Small intestine (tissue), 7 donors: Measurements from ENCODE around the gene ITIH4. TPM values are rescaled to one million over a fixed set of nuclear protein-coding genes. Genes with fewer than 3 reads are reported as not detected.

ENCODE experiments used
- DNase-seq, 2 donors: peaks; one replicate each; pipeline versions ENCODE4 v3.0.0 to v3.0.0-alpha.2; 2013
- FAIRE-seq: peaks from 2 replicates; lab custom pipeline; 2012; peaks lifted over from hg19 to GRCh38; lab: Jason Lieb, UNC
- H3K27ac ChIP-seq, 3 donors: one replicate each; pipeline ENCODE4 v1.5.1; 2013; ENCODE audit warnings: low read length in 2 of 3, mild to moderate bottlenecking in 2 of 3, control low read depth in 1 of 3, inconsistent platforms in 1 of 3, low read depth in 1 of 3, moderate library complexity in 1 of 3
- H3K27me3 ChIP-seq, 3 donors: one replicate each; pipeline ENCODE4 v1.6.1; 2013; ENCODE audit warnings: low read length in 3 of 3, inconsistent platforms in 1 of 3; ENCODE audit not compliant: control insufficient read depth in 3 of 3, insufficient read depth in 3 of 3
- H3K36me3 ChIP-seq, 3 donors: one replicate each; pipeline ENCODE4 v1.6.1; 2013; ENCODE audit warnings: low read length in 3 of 3, inconsistent platforms in 1 of 3, low read depth in 1 of 3, mild to moderate bottlenecking in 1 of 3, moderate library complexity in 1 of 3; ENCODE audit not compliant: control insufficient read depth in 3 of 3, insufficient read depth in 2 of 3
- H3K4me1 ChIP-seq, 3 donors: one replicate each; pipeline ENCODE4 v1.6.1; 2013; ENCODE audit warnings: low read length in 2 of 3, inconsistent platforms in 1 of 3, low read depth in 1 of 3, mild to moderate bottlenecking in 1 of 3, moderate library complexity in 1 of 3; ENCODE audit not compliant: control insufficient read depth in 3 of 3, insufficient read depth in 2 of 3
- H3K4me3 ChIP-seq, 3 donors: one replicate each; pipeline ENCODE4 v1.5.1; 2013; ENCODE audit warnings: low read length in 3 of 3, control low read depth in 1 of 3, inconsistent platforms in 1 of 3, low read depth in 1 of 3, mild to moderate bottlenecking in 1 of 3, moderate library complexity in 1 of 3
- H3K9me3 ChIP-seq, 2 donors: one replicate each; pipeline ENCODE4 v1.6.1; 2013; ENCODE audit warnings: low read depth in 1 of 2, low read length in 1 of 2; ENCODE audit not compliant: control insufficient read depth in 2 of 2, insufficient read depth in 1 of 2
- WGBS, 3 donors: extraction: QIAGEN DNeasy Blood & Tissue Kit; methylation state at CpG; one replicate each; pipeline ENCODE4 v1.1.7; 2013; 5-methylcytosine and 5-hydroxymethylcytosine counted together
- polyA plus RNA-seq, 4 donors: library from polyadenylated mRNA; stranded (reverse) in 3 of 4; unstranded in 1 of 4; fragments of 200-250 nt in 3 of 4; fragments of 120-200 nt in 1 of 4; gene quantifications; one replicate each; pipeline versions ENCODE4 v1.2.1 to v1.2.3, GENCODE V29; 2013
- donor health status: healthy with polysubstance abuse.
- donor health status: control.
- donor health status: control.
- donor health status: Bipolar disorder and iron deficiency.
- donor health status: healthy.

Gene ITIH4
- polyA plus RNA-seq, 4 donors: 0.67 to 4.9 (median 2.8) TPM

DNA sequence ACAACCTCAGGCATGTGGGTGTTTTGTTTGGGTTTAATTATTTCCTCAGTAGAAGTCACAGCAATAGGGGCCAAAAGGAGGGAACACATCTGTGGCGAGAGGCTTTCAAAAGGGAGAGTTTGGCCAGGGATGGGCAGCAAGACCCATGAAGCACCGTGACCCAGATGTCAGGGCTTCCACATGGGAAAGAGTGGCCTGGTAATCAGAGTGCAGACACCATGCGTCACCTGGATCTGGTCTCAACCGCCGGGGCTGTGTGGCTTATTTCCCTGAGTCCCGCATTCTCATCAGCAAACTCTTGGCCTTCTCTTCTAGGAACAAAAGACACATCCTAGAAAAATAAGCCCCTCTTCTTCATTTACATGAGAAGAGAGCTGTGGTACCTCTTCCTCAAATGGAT lies 16.8 kb upstream of the ITIH4 start:
- DNase-seq: no peak
- WGBS, 3 donors: 94 to 97% (median 95%) methylated on average over 6 of the region's 6 CpGs
- peaks cover 0 to 7% (median 0%) of the 10 kb centered on the region in 3 donors for H3K4me1 ChIP-seq
- peaks cover 0 to 49% (median 3%) of the 10 kb centered on the region in 3 donors for H3K36me3 ChIP-seq
- H3K27me3 ChIP-seq: no peaks in the 10 kb centered on the region
- no peak for FAIRE-seq
- no peak overlapping the region for H3K4me3 ChIP-seq
- H3K9me3 ChIP-seq: no peaks in the 10 kb centered on the region
- H3K27ac ChIP-seq: no peak overlapping the region

DNA sequence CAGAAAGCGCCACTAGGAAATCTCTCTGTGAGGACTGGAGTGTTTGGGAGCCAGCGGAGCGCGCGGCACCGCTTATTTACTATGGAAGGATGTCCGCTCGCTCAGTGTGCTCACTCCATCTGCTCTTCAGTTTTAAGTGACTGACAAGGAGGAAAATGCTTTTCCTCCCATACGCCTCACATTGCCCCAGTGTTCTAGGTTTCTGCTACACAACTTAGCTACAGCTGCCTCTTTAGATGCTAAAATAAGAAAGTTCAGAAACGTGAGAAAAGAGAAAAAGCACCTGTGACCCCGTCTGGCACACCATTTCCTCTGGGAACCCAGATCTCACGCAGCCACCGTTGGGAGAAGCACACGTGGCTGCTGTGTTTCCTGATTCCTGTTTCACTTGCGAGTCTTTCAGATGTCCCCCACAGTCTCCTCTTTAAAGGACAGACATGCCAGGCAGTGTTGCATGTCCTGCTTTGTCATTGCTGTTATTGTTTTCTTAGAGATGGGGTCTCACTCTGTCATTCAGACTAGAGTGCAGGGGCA lies 16.0 kb upstream of the ITIH4 start:
- DNase-seq: no peak
- no peaks in the 10 kb centered on the region for H3K27me3 ChIP-seq
- H3K4me1 ChIP-seq: peaks cover 0 to 7% (median 0%) of the 10 kb centered on the region in 3 donors
- H3K9me3 ChIP-seq: no peaks in the 10 kb centered on the region
- WGBS, 3 donors: 68 to 88% (median 75%) methylated on average over 15 of the region's 15 CpGs
- peak overlapping the region in 1 of 3 donors; percentile 8 for H3K27ac ChIP-seq
- peaks cover 0 to 51% (median under 1%) of the 10 kb centered on the region in 3 donors for H3K36me3 ChIP-seq
- H3K4me3 ChIP-seq: no peak overlapping the region
- no peak for FAIRE-seq

DNA sequence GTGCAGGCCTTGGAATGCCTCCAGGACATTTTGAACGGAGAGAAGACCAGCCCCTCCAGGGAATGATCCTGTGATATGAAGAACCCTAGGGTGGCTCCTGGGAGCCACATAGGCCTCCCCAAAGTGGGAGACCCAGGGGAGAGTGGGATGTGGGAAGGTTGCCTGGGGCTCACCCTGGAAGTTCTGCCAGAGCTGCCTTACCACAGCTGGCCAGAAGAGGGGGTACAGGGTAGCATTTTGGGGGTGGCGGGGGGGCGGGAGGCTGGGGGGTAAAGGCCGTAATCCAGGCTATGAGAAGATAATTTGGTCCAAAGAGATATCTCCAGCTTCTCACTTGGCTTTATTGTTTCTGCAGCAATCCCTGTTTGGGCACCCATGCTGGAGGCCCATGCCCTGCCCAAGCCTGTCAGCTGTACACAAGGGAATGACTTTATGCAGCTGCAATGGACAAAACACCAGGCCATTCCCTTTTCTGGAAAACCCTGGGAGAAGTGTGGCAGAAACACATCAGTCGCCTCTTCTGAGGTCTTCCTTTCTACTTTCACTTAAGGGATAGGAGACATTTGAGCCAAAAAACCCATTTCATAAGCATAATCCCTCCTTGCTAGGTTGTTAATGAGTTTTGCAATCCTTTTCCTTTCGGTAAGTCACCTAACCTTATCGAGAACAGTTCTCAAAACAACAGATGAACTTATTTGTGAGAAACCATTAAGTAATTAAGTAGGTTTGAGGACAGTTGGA lies 15.4 kb upstream of the ITIH4 start:
- H3K27ac ChIP-seq: peak overlapping the region in 1 of 3 donors; percentile 8
- H3K4me1 ChIP-seq: peaks cover 0 to 7% (median 0%) of the 10 kb centered on the region in 3 donors
- FAIRE-seq: no peak
- no peak for DNase-seq
- H3K27me3 ChIP-seq: no peaks in the 10 kb centered on the region
- no peak overlapping the region for H3K4me3 ChIP-seq
- 61 to 67% (median 65%) methylated on average over 6 to 7 of the region's 7 CpGs for WGBS, 3 donors
- H3K36me3 ChIP-seq: peaks cover 0 to 53% (median 0%) of the 10 kb centered on the region in 3 donors
- H3K9me3 ChIP-seq: no peaks in the 10 kb centered on the region

DNA sequence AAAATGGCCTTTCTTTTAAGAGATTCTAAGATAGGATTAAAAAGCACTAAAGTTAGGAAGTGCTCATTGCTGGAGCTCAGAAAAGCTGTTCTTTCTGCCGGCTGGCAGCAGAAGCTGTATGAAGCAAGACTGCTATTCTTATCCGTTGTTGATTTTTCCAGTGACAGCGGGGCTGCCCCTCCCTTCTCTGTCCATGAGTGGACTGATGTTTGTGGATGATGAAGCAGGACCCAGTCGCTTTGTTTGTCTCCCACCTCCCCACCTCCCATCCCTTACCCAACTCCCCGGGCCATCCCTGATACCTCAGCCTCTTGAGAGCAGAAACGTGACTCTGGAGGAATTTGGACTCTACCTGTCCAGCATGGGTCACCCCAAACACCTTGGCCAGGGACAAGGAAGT lies 14.7 kb upstream of the ITIH4 start:
- H3K9me3 ChIP-seq: no peaks in the 10 kb centered on the region
- peaks cover 0 to 55% (median 0%) of the 10 kb centered on the region in 3 donors for H3K36me3 ChIP-seq
- no peak for FAIRE-seq
- H3K4me1 ChIP-seq: peaks cover 0 to 7% (median 0%) of the 10 kb centered on the region in 3 donors
- DNase-seq: peak in 1 of 2 donors; percentile 24
- WGBS, 3 donors: 44 to 55% (median 54%) methylated on average over 6 of the region's 6 CpGs
- no peaks in the 10 kb centered on the region for H3K27me3 ChIP-seq
- H3K27ac ChIP-seq: peak overlapping the region in 1 of 3 donors; percentile 33
- no peak overlapping the region for H3K4me3 ChIP-seq

DNA sequence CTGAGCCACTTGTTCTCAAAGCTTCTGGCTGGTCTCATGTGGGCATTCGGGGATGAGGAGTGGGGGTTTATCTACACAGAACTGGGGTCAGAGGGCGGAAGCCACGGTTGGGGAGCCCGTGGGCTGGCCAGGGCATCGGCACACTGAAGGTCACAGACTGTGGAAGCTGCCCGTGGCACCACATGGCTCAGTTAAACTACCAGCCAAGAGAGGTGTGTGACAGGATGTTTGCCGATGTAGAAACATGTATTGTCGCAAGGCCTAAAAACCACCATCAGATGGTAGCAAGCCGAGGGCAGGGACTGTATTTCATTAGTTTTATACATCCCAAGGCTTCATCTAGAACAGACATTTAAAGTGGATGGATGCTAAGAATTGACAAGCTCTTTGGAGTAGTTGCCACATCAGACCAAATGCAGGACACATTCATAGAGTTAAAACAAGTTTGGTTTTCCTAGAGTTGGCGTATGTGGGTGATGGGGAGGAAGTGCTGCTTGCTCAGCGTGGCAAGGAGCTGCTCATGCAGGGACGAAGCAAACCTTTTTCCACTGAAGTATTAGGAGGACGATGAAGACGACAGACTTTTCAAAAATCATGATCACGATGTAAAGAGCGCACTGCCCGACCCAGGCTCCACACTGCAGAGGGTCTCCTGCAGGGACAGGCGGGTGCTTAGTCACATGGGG lies 14.0 kb upstream of the ITIH4 start:
- Histone ChIP-seq H3K9me3 (no peaks in the 10 kb centered on the region), H3K27me3 (no peaks in the 10 kb centered on the region), H3K4me3 (no peak overlapping the region), H3K36me3 (peaks cover 0 to 52% (median 0%) of the 10 kb centered on the region in 3 donors), H3K4me1 (peaks cover 0 to 7% (median 0%) of the 10 kb centered on the region in 3 donors), H3K27ac (peak overlapping the region in 1 of 3 donors; percentile 40)
- 82 to 94% (median 93%) methylated on average over 18 of the region's 18 CpGs for WGBS, 3 donors
- no peak for DNase-seq
- no peak for FAIRE-seq

DNA sequence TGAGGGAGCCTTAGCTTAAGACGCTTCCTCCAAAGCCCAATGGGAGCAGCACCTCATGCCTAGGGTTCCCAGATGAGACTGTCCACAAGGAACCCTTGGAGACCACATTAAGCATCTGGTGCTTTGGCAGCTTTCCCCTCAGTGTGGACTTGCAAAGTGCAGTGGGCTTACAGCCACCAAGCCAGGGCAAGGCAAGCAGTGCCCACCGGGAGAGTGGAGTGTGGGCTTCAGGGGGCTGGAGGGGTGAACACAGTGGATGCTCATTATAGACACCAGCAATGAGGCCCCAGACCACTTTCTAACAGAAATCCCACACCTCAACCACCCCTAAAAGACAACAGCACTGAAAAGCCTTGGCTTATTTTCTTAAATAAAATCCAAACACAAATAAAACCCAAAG lies 13.4 kb upstream of the ITIH4 start:
- no peak for FAIRE-seq

DNA sequence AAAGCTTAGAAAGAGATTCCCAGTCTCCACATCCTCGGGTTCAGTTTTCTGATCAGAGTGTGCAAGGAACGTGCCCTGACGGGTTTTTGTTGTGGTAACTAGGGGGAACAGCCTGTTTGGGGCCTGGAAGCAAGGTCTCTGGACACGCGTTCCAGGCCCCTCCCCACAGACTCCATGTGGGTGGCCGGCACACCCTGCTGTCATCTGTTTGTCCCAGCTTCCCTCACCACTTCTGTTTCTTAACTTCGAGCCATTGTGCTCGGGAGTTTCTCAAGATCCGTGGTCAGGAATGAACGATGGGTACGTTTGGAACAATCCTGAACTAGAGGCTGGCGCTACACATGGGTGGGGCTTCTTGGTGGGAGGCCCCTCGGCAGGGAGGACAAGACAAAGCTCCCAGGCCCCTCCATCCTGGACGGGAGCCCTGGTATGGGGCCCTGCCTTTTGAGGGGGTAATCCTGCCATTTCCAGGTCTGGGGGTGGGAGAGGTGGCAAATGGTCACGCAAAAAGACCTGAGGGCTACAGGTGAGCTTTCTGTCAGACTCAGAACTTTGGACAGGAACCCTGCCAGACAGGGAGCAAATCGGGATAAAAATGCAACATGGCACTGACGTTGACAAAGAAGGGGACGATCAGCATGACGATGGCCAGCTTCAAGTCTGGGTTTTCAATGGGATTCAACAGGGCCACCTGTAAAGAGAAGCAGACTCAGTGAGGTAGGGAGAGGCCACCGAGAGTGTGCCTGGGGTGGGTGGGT lies 12.8 kb upstream of the ITIH4 start:
- peaks cover 0 to 7% (median 0%) of the 10 kb centered on the region in 3 donors for H3K4me1 ChIP-seq

More for the DNA sequence above, 13.4 kb upstream of the ITIH4 start:
- 83 to 97% (median 87%) methylated on average over 2 of the region's 2 CpGs for WGBS, 3 donors
- no peak for DNase-seq
- no peak overlapping the region for H3K27ac ChIP-seq
- peaks cover 0 to 52% (median 0%) of the 10 kb centered on the region in 3 donors for H3K36me3 ChIP-seq
- peaks cover 0 to 7% (median 0%) of the 10 kb centered on the region in 3 donors for H3K4me1 ChIP-seq
- H3K4me3 ChIP-seq: no peak overlapping the region
- no peaks in the 10 kb centered on the region for H3K27me3 ChIP-seq
- H3K9me3 ChIP-seq: no peaks in the 10 kb centered on the region

DNA sequence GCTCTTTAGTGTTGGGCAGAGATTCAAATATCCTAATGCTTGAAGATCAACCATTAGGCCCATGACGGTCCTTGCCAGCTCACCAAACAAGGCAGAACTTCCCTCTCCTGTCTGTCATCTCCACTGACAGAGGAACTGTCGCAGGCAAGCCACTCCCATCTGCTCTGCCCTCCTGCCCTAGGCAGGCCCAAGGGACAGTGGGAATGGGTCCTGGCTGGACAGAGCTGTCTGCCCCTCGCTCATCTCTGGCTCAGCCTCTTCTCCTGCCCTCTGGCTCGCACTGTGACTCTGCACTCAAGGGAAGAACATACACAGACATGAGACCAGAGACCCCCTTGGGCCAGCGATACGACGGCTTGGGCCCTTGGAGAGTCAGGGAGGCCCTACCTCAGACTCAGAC lies 12.0 kb upstream of the ITIH4 start:
- Histone ChIP-seq H3K36me3 (peaks cover 0 to 47% (median 0%) of the 10 kb centered on the region in 3 donors), H3K4me1 (peaks cover 0 to 7% (median 0%) of the 10 kb centered on the region in 3 donors), H3K9me3 (no peaks in the 10 kb centered on the region), H3K4me3 (no peak overlapping the region), H3K27ac (no peak overlapping the region), H3K27me3 (no peaks in the 10 kb centered on the region)
- DNase-seq (no peak), FAIRE-seq (no peak)
- WGBS, 3 donors: 79 to 81% (median 80%) methylated on average over 7 of the region's 7 CpGs

More for the DNA sequence above, 12.8 kb upstream of the ITIH4 start:
- Histone ChIP-seq H3K27me3 (no peaks in the 10 kb centered on the region), H3K4me3 (no peak overlapping the region), H3K27ac (no peak overlapping the region), H3K36me3 (peaks cover 0 to 53% (median 0%) of the 10 kb centered on the region in 3 donors), H3K9me3 (no peaks in the 10 kb centered on the region)
- DNase-seq: no peak
- FAIRE-seq: no peak
- WGBS, 3 donors: 80 to 88% (median 87%) methylated on average over 20 of the region's 20 CpGs
